Mucosa of descending colon (tissue), 3 donors: ENCODE results near the gene OSBPL10. TPM values are rescaled to one million over a fixed set of nuclear protein-coding genes. Genes with fewer than 3 reads are reported as not detected.

Experiments used
- ATAC-seq: fragments of 200-7000 bp; cut with Tn5 transposase; one replicate; pipeline ENCODE4 v1.9.1; 2020; ENCODE audit warnings: mild to moderate bottlenecking, moderate library complexity
- DNase-seq, 3 donors: peaks; one replicate each; pipeline ENCODE4 v3.0.0-alpha.2; 2020
- H3K36me3 ChIP-seq: fragments of 200-600 bp; one replicate; pipeline ENCODE4 v1.8.0; 2021; ENCODE audit warnings: low read depth, mild to moderate bottlenecking
- H3K4me1 ChIP-seq: fragments of 200-600 bp; one replicate; pipeline ENCODE4 v1.8.0; 2021; ENCODE audit warnings: low read depth, mild to moderate bottlenecking
- H3K4me3 ChIP-seq: fragments of 200-600 bp; one replicate; pipeline ENCODE4 v1.8.0; 2021; ENCODE audit warnings: mild to moderate bottlenecking
- H3K9me3 ChIP-seq: fragments of 200-600 bp; one replicate; pipeline ENCODE4 v1.8.0; 2021; ENCODE audit warnings: mild to moderate bottlenecking
- CTCF ChIP-seq: fragments of 200-600 bp; IDR thresholded peaks from one replicate; pipeline ENCODE4 v1.8.0; 2022; ENCODE audit warnings: antibody characterized with exemption, mild to moderate bottlenecking
- intact Hi-C, 2 donors: fragments of 100-400 bp; cut with DNase I in 1 of 2; cut with micrococcal nuclease in 1 of 2; formaldehyde crosslinking; loops; one replicate each; pipeline versions ENCODE4 v1.11.0 to v1.11.1; 2022; cut with DNase I, micrococcal nuclease
- total RNA-seq, 3 donors: library from RNA; stranded (reverse); fragmentation: NEBNext Ultra II Directional in 2 of 3; extraction: Animal tissue kit (Norgen Biotek cat#: 25700) in 2 of 3; gene quantifications; one replicate each; pipeline versions ENCODE4 v1.2.1 to v1.2.4, GENCODE V29; 2021 to 2023
- donor health status: DM: no; HTN: no; CAD: no; lungs with moderate emphysema.
- donor health status: DM: no; HTN: no; CAD: no.
- donor health status: DM: no; HTN: yes; CAD: no.

OSBPL10 gene
- total RNA-seq, 3 donors from 2014 or later: 15.7 to 23.9 (median 16.6) TPM

GRCh38 chr3:31962801-31963205, 18.3 kb downstream of the OSBPL10 start:
- H3K4me1 ChIP-seq: no peaks in the 10 kb centered on the region
- intact Hi-C loops: no loop called here

GRCh38 chr3:31960793-31961431, 20.1 kb downstream of the OSBPL10 start:
- no peaks in the 10 kb centered on the region for H3K4me1 ChIP-seq
- DNase-seq (no peak), ATAC-seq (peak; percentile 25)
- peaks cover 1% of the 10 kb centered on the region for H3K9me3 ChIP-seq
- H3K4me3 ChIP-seq: no peak overlapping the region
- TF ChIP-seq CTCF: no peak
- H3K36me3 ChIP-seq: no peaks in the 10 kb centered on the region
- intact Hi-C loops: no loop called here

More at GRCh38 chr3:31962801-31963205, 18.3 kb downstream of the OSBPL10 start:
- no peaks in the 10 kb centered on the region for H3K9me3 ChIP-seq
- no peak for DNase-seq
- TF ChIP-seq CTCF: no peak
- H3K36me3 ChIP-seq: no peaks in the 10 kb centered on the region
- no peak overlapping the region for H3K4me3 ChIP-seq
- ATAC-seq: no peak

GRCh38 chr3:31959951-31960792, 20.9 kb downstream of the OSBPL10 start:
- no peak overlapping the region for H3K4me3 ChIP-seq
- TF ChIP-seq CTCF: no peak
- peaks cover 9% of the 10 kb centered on the region for H3K9me3 ChIP-seq
- ATAC-seq (no peak), DNase-seq (no peak)
- intact Hi-C loops: no loop called here
- no peaks in the 10 kb centered on the region for H3K4me1 ChIP-seq
- H3K36me3 ChIP-seq: no peaks in the 10 kb centered on the region

- Histone ChIP-seq H3K36me3 (no peaks in the 10 kb centered on the region), H3K4me1 (no peaks in the 10 kb centered on the region), H3K9me3 (peaks cover 9% of the 10 kb centered on the region), H3K4me3 (no peak overlapping the region)
- intact Hi-C loops: no loop called here
- TF ChIP-seq CTCF: no peak
- ATAC-seq (no peak), DNase-seq (no peak)
Measured at GRCh38 chr3:31959251-31959650, 21.8 kb downstream of the OSBPL10 start.

GRCh38 chr3:31958701-31959152, 22.3 kb downstream of the OSBPL10 start:
- no peak for TF ChIP-seq CTCF
- H3K36me3 ChIP-seq: no peaks in the 10 kb centered on the region
- no peaks in the 10 kb centered on the region for H3K4me1 ChIP-seq
- H3K9me3 ChIP-seq: peaks cover 9% of the 10 kb centered on the region
- DNase-seq: no peak
- intact Hi-C loops: no loop called here
- H3K4me3 ChIP-seq: no peak overlapping the region
- no peak for ATAC-seq
